GM18507 (cell line): ENCODE results near the gene MYH7B.

Experiments used
- DNase-seq: peaks from one replicate; pipeline ENCODE4 v3.0.0; 2011; ENCODE audit warnings: low read depth; ENCODE audit not compliant: insufficient read length; ENCODE audit errors: extremely low spot score
- FAIRE-seq: peaks from 2 replicates; lab custom pipeline; 2011; peaks lifted over from hg19 to GRCh38; lab: Jason Lieb, UNC

The MYH7B gene

GRCh38 chr20:34988191-34988540, 32.5 kb downstream of the MYH7B start:
- DNase-seq, result no peak
- FAIRE-seq, result no peak

- DNase-seq (no peak), FAIRE-seq (no peak)
These were observed 33.5 kb downstream of the MYH7B start for GRCh38 chr20:34989118-34989517.

GRCh38 chr20:34989670-34990069, 34.0 kb downstream of the MYH7B start:
- DNase-seq, result no peak
- FAIRE-seq, result no peak

- FAIRE-seq, result no peak
- DNase-seq, result no peak
These were observed 34.6 kb downstream of the MYH7B start for GRCh38 chr20:34990231-34990630.

- no peak for FAIRE-seq
- no peak for DNase-seq
These were observed 35.1 kb downstream of the MYH7B start for GRCh38 chr20:34990661-34991214.

- DNase-seq (no peak), FAIRE-seq (no peak)
These were observed 37.2 kb downstream of the MYH7B start for GRCh38 chr20:34992751-34993417.

GRCh38 chr20:34993941-34994508, 38.4 kb downstream of the MYH7B start:
- no peak for FAIRE-seq
- no peak for DNase-seq

GRCh38 chr20:34994509-34995131, 39.0 kb downstream of the MYH7B start:
- no peak for FAIRE-seq
- DNase-seq, result no peak

- DNase-seq, result no peak
- FAIRE-seq, result no peak
These were observed 39.5 kb downstream of the MYH7B start for GRCh38 chr20:34995192-34995591.

GRCh38 chr20:34995696-34996095, 40.0 kb downstream of the MYH7B start:
- FAIRE-seq, result no peak

GRCh38 chr20:34996243-34997028, 40.8 kb downstream of the MYH7B start:
- no peak for DNase-seq
- no peak for FAIRE-seq

More at GRCh38 chr20:34995696-34996095, 40.0 kb downstream of the MYH7B start:
- DNase-seq, result no peak

GRCh38 chr20:34997131-34997561, 41.5 kb downstream of the MYH7B start:
- FAIRE-seq (no peak), DNase-seq (no peak)

- FAIRE-seq (no peak), DNase-seq (no peak)
These were observed 42.1 kb downstream of the MYH7B start for GRCh38 chr20:34997774-34998173.

GRCh38 chr20:34998331-34998950, 42.8 kb downstream of the MYH7B start:
- FAIRE-seq, result no peak
- no peak for DNase-seq

GRCh38 chr20:34999021-34999451, 43.4 kb downstream of the MYH7B start:
- DNase-seq, result no peak
- no peak for FAIRE-seq

GRCh38 chr20:34999782-35000181, 44.1 kb downstream of the MYH7B start:
- DNase-seq (no peak), FAIRE-seq (no peak)

- FAIRE-seq (no peak), DNase-seq (no peak)
These were observed 44.7 kb downstream of the MYH7B start for GRCh38 chr20:35000311-35000921.

- FAIRE-seq (no peak), DNase-seq (no peak)
These were observed 45.4 kb downstream of the MYH7B start for GRCh38 chr20:35000922-35001595.
